Smooth muscle cell (in vitro differentiated cells): Measurements from ENCODE around the gene DKC1. TPM values are rescaled to one million over a fixed set of nuclear protein-coding genes. Genes with fewer than 3 reads are reported as not detected.
A peak's percentile ranks its signal among the peaks of the same experiment; 100 is the strongest.

Source experiments
- DNase-seq: peaks from one replicate; lab custom pipeline; 2025; ENCODE audit not compliant: unreplicated experiment; lab: John Stamatoyannopoulos, UW
- H2AFZ ChIP-seq: fragments of 200-600 bp; sonication (generic); 2 replicates; pipeline ENCODE4 v1.6.0; 2016; ENCODE audit warnings: antibody characterized with exemption, low read depth, mild to moderate bottlenecking
- H3F3A ChIP-seq: fragments of 200-600 bp; sonication (generic); 2 replicates; pipeline ENCODE4 v1.6.0; 2017; ENCODE audit warnings: antibody characterized with exemption, low read depth
- H3K27ac ChIP-seq: fragments of 200-600 bp; sonication (generic); 2 replicates; pipeline ENCODE4 v1.5.1; 2016; ENCODE audit warnings: low read depth, mild to moderate bottlenecking
- H3K27me3 ChIP-seq: fragments of 200-600 bp; sonication (generic); 2 replicates; pipeline ENCODE4 v1.6.1; 2016; ENCODE audit warnings: low read depth, mild to moderate bottlenecking
- H3K36me3 ChIP-seq: fragments of 200-600 bp; sonication (generic); 2 replicates; pipeline ENCODE4 v1.5.1; 2016; ENCODE audit warnings: low read depth
- H3K4me1 ChIP-seq: fragments of 200-600 bp; sonication (generic); 2 replicates; pipeline ENCODE4 v1.5.1; 2016; ENCODE audit warnings: low read depth
- H3K4me2 ChIP-seq: fragments of 200-600 bp; sonication (generic); 2 replicates; pipeline ENCODE4 v1.6.0; 2016; ENCODE audit warnings: mild to moderate bottlenecking
- H3K4me3 ChIP-seq: fragments of 200-600 bp; sonication (generic); 2 replicates; pipeline ENCODE4 v1.5.1; 2016; ENCODE audit warnings: mild to moderate bottlenecking
- H3K79me2 ChIP-seq: fragments of 200-600 bp; sonication (generic); 2 replicates; pipeline ENCODE4 v1.6.0; 2016; ENCODE audit warnings: low read depth, mild to moderate bottlenecking
- H3K9ac ChIP-seq: fragments of 200-600 bp; sonication (generic); 2 replicates; pipeline ENCODE4 v1.6.0; 2016; ENCODE audit warnings: low read depth
- H3K9me3 ChIP-seq: fragments of 200-600 bp; sonication (generic); replicated peaks from 2 replicates; pipeline ENCODE4 v1.5.1; 2016; ENCODE audit warnings: low read depth
- H4K20me1 ChIP-seq: fragments of 200-600 bp; sonication (generic); 2 replicates; pipeline ENCODE4 v1.6.0; 2016; ENCODE audit warnings: low read depth
- CTCF ChIP-seq: fragments of 200-600 bp; sonication (generic); IDR thresholded peaks from 2 replicates; pipeline ENCODE4 v1.5.1; 2017; ENCODE audit warnings: borderline replicate concordance, mild to moderate bottlenecking, antibody characterized with exemption; ENCODE audit not compliant: insufficient read depth, poor library complexity, severe bottlenecking
- WGBS: methylation state at CpG from one replicate; pipeline ENCODE4 v1.1.7; 2016; ENCODE audit warnings: low lambda C conversion rate; 5-methylcytosine and 5-hydroxymethylcytosine counted together
- polyA plus RNA-seq: library from polyadenylated mRNA; unstranded; fragments of >200 nt; fragmentation: Nextera tagmentation; extraction: Ambion mirVana; gene quantifications from 2 replicates; pipeline ENCODE4 v1.2.1, GENCODE V29; 2016
- total RNA-seq: library from RNA; depleted of rRNA; stranded (reverse); fragments of >200 nt; gene quantifications from 2 replicates; pipeline ENCODE4 v1.2.3, GENCODE V29; 2014

Gene DKC1
- total and polyA plus RNA-seq, 2 experiments from 2014 or later = 18.7 to 35.1 TPM

GRCh38 chrX:154734061-154734781 is 28.4 kb upstream of the DKC1 start:
- DNase-seq = no peak
- H3K4me1 ChIP-seq = no peaks in the 10 kb centered on the region
- H3K79me2 ChIP-seq = no peaks in the 10 kb centered on the region

DNA sequence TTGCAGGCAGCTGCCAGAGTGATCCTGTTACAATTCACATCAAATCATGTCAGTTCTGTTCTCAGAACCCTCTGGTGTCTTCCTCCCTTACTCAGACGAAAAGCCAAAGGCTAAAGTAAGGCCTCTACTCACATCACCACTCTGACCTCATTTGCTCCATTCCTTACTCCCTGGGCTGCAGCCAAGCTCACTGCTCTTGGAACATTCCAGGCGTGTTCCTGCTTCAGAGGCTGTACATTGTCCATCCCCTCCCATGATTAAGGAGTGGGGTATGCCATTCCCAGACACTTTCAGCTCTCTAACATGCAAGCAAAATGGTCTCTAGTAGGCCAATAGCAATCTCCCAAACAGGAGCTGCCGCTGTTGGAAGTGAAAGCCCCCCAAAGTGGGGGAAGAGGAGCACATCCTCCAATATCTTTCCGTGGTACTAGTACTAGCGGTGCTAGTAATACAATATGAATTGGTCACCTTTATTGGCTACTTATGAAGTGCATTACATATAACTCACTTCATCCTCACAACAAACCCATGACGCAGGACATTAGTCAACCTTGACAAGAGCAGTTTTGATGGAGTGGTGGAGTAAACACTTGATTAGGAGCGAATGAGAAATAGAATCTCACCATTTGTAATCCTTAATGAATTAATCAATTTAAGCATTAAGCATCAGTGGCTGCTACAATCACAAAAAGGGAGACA is 26.8 kb upstream of the DKC1 start:
- 56% methylated on average over 7 of the region's 7 CpGs for WGBS
- Histone ChIP-seq H3K27ac (peak overlapping the region; percentile 90), H3K9me3 (no peaks in the 10 kb centered on the region), H3K4me3 (no peak overlapping the region), H4K20me1 (no peaks in the 10 kb centered on the region), H3K27me3 (no peaks in the 10 kb centered on the region), H3K4me2 (peak overlapping the region; percentile 29), H3K4me1 (no peaks in the 10 kb centered on the region), H3K79me2 (no peaks in the 10 kb centered on the region), H3K9ac (peak overlapping the region; percentile 50), H2AFZ (no peak overlapping the region), H3K36me3 (no peaks in the 10 kb centered on the region), H3F3A (no peaks in the 10 kb centered on the region)
- DNase-seq = no peak
- TF ChIP-seq CTCF = no peak

More at GRCh38 chrX:154734061-154734781, 28.4 kb upstream of the DKC1 start:
- Histone ChIP-seq H3K27ac (peak overlapping the region; percentile 90), H3K9ac (peak overlapping the region; percentile 48), H2AFZ (no peak overlapping the region), H3K36me3 (no peaks in the 10 kb centered on the region), H4K20me1 (no peaks in the 10 kb centered on the region), H3K4me3 (no peak overlapping the region), H3F3A (no peaks in the 10 kb centered on the region), H3K9me3 (no peaks in the 10 kb centered on the region), H3K4me2 (peak overlapping the region; percentile 4), H3K27me3 (no peaks in the 10 kb centered on the region)
- WGBS = 71% methylated on average over 8 of the region's 8 CpGs
- no peak for TF ChIP-seq CTCF

- no peak for DNase-seq
- WGBS = 84% methylated on average over 5 of the region's 5 CpGs
- Histone ChIP-seq H3K36me3 (no peaks in the 10 kb centered on the region), H4K20me1 (no peaks in the 10 kb centered on the region), H3K4me1 (no peaks in the 10 kb centered on the region), H3K27ac (peak overlapping the region; percentile 90), H3K9me3 (no peaks in the 10 kb centered on the region), H3K4me2 (no peak overlapping the region), H3K4me3 (no peak overlapping the region), H3K9ac (no peak overlapping the region), H3K79me2 (no peaks in the 10 kb centered on the region), H2AFZ (no peak overlapping the region), H3F3A (no peaks in the 10 kb centered on the region), H3K27me3 (no peaks in the 10 kb centered on the region)
- no peak for TF ChIP-seq CTCF
These were observed 25.5 kb upstream of the DKC1 start for GRCh38 chrX:154737136-154737535.
